Endothelial cell (in vitro differentiated cells): ENCODE results near the gene DHX40. TPM values are rescaled to one million over a fixed set of nuclear protein-coding genes. Genes with fewer than 3 reads are reported as not detected.
A peak's percentile ranks its signal among the peaks of the same experiment; 100 is the strongest.

Experiments used
- DNase-seq: peaks from one replicate; pipeline ENCODE4 v3.0.0; 2021; ENCODE audit warnings: low spot score
- H3K27ac Mint-ChIP-seq: one replicate; pipeline ENCODE4 v1.8.0; 2021; ENCODE audit warnings: mixed read lengths, inconsistent platforms; ENCODE audit not compliant: unreplicated experiment
- H3K27me3 Mint-ChIP-seq: one replicate; pipeline ENCODE4 v1.8.0; 2021; ENCODE audit warnings: mild to moderate bottlenecking, moderate library complexity, mixed read lengths, inconsistent platforms; ENCODE audit not compliant: unreplicated experiment
- H3K36me3 Mint-ChIP-seq: one replicate; pipeline ENCODE4 v1.8.0; 2021; ENCODE audit warnings: mild to moderate bottlenecking, low read depth, mixed read lengths, inconsistent platforms; ENCODE audit not compliant: unreplicated experiment
- H3K4me1 Mint-ChIP-seq: one replicate; pipeline ENCODE4 v1.8.0; 2021; ENCODE audit warnings: mild to moderate bottlenecking, mixed read lengths, inconsistent platforms; ENCODE audit not compliant: unreplicated experiment
- H3K4me3 Mint-ChIP-seq: one replicate; pipeline ENCODE4 v1.8.0; 2021; ENCODE audit warnings: mild to moderate bottlenecking, mixed read lengths, inconsistent platforms; ENCODE audit not compliant: unreplicated experiment
- H3K9me3 Mint-ChIP-seq: one replicate; pipeline ENCODE4 v1.8.0; 2021; ENCODE audit warnings: mixed read lengths, inconsistent platforms; ENCODE audit not compliant: unreplicated experiment
- CTCF ChIP-seq: fragments of 200-600 bp; sonication (generic); IDR thresholded peaks from one replicate; pipeline ENCODE4 v1.5.0; 2021; ENCODE audit warnings: antibody characterized with exemption; ENCODE audit not compliant: unreplicated experiment
- total RNA-seq: library from RNA; stranded (reverse); fragmentation: NEBNext Ultra II Directional; extraction: Animal tissue kit (Norgen Biotek cat#: 25700); gene quantifications from one replicate; pipeline ENCODE4 v1.2.1, GENCODE V29; 2021; ENCODE audit not compliant: unreplicated experiment

The DHX40 gene
- total RNA-seq, 1 donor from 2014 or later = 26.3 TPM

GRCh38 chr17:59607817-59608403, 42.5 kb downstream of the DHX40 start:
- peak; percentile 18 for DNase-seq
- TF ChIP-seq CTCF = peak; percentile 65

DNA sequence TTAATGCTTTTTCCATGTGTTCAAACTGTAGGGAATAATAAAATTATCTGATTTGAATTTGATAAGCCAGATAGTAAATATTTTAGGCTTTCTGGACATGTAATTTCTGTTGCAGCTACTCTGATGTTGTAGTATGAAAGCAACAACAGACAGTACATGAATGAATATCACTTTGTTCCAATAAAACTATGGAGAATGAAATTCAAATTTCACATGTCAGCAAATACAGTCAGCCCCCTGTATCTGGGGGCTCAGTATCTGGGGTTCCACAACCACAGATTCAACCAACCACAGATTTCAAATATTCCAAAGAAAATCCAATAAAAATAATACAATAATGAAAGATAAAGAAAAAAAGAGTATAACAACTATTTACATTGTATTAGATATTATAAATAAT, 46.1 kb downstream of the DHX40 start:
- no peak overlapping the region for H3K4me3 Mint-ChIP-seq
- DNase-seq = no peak
- TF ChIP-seq CTCF = no peak
- peaks cover 5% of the 10 kb centered on the region for H3K4me1 Mint-ChIP-seq
- H3K27me3 Mint-ChIP-seq = no peaks in the 10 kb centered on the region
- H3K36me3 Mint-ChIP-seq = no peaks in the 10 kb centered on the region
- H3K9me3 Mint-ChIP-seq = no peaks in the 10 kb centered on the region
- H3K27ac Mint-ChIP-seq = no peak overlapping the region

More at GRCh38 chr17:59607817-59608403, 42.5 kb downstream of the DHX40 start:
- Mint-ChIP-seq H3K4me3 (no peak overlapping the region), H3K27me3 (no peaks in the 10 kb centered on the region), H3K9me3 (no peaks in the 10 kb centered on the region), H3K36me3 (peaks cover 1% of the 10 kb centered on the region), H3K27ac (no peak overlapping the region), H3K4me1 (peaks cover 5% of the 10 kb centered on the region)

DNA sequence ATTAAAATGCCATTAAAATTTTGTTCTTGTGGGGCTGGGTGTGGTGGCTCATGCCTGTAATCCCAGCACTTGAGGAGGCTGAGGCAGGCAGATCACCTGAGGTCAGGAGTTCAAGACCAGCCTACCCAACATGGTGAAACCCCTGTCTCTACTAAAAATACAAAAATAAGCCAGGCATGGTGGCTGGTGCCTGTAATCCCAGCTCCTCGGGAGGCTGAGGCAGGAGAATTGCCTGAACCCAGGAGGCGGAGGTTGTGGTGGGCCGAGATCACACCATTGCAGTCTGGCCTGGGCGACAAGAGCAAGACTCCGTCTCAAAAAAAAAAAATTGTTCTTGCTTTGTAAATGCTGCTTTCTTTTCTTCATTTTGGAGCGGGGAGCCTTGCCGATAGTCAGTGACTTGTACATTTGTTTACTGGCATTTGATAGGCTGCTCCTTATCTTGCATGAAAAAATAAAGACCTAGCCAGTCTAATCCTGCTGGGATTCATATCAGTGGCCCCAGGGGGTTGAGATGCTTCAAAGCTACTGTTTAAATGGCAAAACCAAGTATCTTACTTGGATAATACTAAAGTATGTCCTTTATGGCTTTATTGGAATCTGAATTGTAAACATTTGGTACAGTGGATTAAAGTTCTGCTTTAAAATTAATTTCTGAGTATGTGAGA, 51.0 kb downstream of the DHX40 start:
- peaks cover 7% of the 10 kb centered on the region for H3K36me3 Mint-ChIP-seq
- TF ChIP-seq CTCF = no peak
- H3K4me1 Mint-ChIP-seq = peaks cover 13% of the 10 kb centered on the region
- no peak for DNase-seq
- H3K9me3 Mint-ChIP-seq = no peaks in the 10 kb centered on the region
- no peak overlapping the region for H3K27ac Mint-ChIP-seq
- no peak overlapping the region for H3K4me3 Mint-ChIP-seq
- peaks cover 9% of the 10 kb centered on the region for H3K27me3 Mint-ChIP-seq

- H3K27ac Mint-ChIP-seq = peak overlapping the region; percentile 99
- peaks cover 9% of the 10 kb centered on the region for H3K27me3 Mint-ChIP-seq
- no peak for TF ChIP-seq CTCF
- H3K9me3 Mint-ChIP-seq = no peaks in the 10 kb centered on the region
- peaks cover 7% of the 10 kb centered on the region for H3K36me3 Mint-ChIP-seq
- H3K4me1 Mint-ChIP-seq = peaks cover 19% of the 10 kb centered on the region
- no peak overlapping the region for H3K4me3 Mint-ChIP-seq
- no peak for DNase-seq
Measured at GRCh38 chr17:59617156-59617732, 51.8 kb downstream of the DHX40 start.

DNA sequence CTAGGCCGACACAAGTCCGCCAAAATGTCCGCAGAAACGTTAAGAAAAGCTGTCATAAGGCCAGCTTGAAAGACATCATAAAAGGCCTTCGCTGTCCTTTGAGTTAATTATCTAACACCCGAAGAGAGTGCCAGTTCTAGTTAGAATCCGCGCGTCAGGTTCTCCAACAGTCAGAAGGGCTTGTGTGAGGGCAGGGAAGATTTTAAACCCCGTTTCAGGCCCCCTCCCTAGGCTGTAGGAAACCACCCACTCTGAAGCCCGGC, 53.6 kb downstream of the DHX40 start:
- H3K4me1 Mint-ChIP-seq = peaks cover 30% of the 10 kb centered on the region
- H3K27ac Mint-ChIP-seq = peak overlapping the region; percentile 99
- H3K27me3 Mint-ChIP-seq = peaks cover 11% of the 10 kb centered on the region
- no peak for TF ChIP-seq CTCF
- no peak for DNase-seq
- H3K9me3 Mint-ChIP-seq = no peaks in the 10 kb centered on the region
- peaks cover 7% of the 10 kb centered on the region for H3K36me3 Mint-ChIP-seq
- peak overlapping the region; percentile 99 for H3K4me3 Mint-ChIP-seq
